Stimulated activated CD4-positive, alpha-beta T cell treated with anti-CD3 and anti-CD28 coated beads, Interleukin-12 subunit alpha, Interleukin-12 subunit beta, amount 100 ng/mL, for 48 hours (primary cell): ENCODE measurements around the gene CAMK2B.
"Not testable (repeated sequence)": the region's sequence is repeated elsewhere in the genome, so short reads cannot be mapped to it uniquely, and the experiment has no call there.

Source experiments
- DNase-seq, 3 donors: peaks; one replicate each; pipeline ENCODE4 v3.0.0-alpha.2; 2020; ENCODE audit warnings: low read depth in 2 of 3, low spot score in 1 of 3

Gene CAMK2B

GRCh38 chr7:44194562-44195145 lies 130.7 kb downstream of the CAMK2B start:
- DNase-seq, result no peak

GRCh38 chr7:44194069-44194468 lies 131.3 kb downstream of the CAMK2B start:
- peak; percentile 23 to 30 (median 28) for DNase-seq

- no peak for DNase-seq
Observed at GRCh38 chr7:44193011-44193802, 132.2 kb downstream of the CAMK2B start.

GRCh38 chr7:44191171-44191570 lies 134.2 kb downstream of the CAMK2B start:
- no peak for DNase-seq

GRCh38 chr7:44189993-44190872 lies 135.2 kb downstream of the CAMK2B start:
- no peak for DNase-seq

GRCh38 chr7:44189286-44189992 lies 136.0 kb downstream of the CAMK2B start, which contains the start of gene GCK:
Gene GCK (minus strand): TSS chr7:44189439. CDS start chr7:44188953, 486 bp downstream.
- no peak for DNase-seq

GRCh38 chr7:44188480-44189225 lies 136.7 kb downstream of the CAMK2B start:
- DNase-seq, result no peak

GRCh38 chr7:44187636-44188416 lies 137.6 kb downstream of the CAMK2B start:
- no peak for DNase-seq

- DNase-seq, result no peak
Observed at GRCh38 chr7:44186736-44187135, 138.7 kb downstream of the CAMK2B start.

- DNase-seq, result no peak
Observed at GRCh38 chr7:44185729-44186128, 139.7 kb downstream of the CAMK2B start.

GRCh38 chr7:44184873-44185446 lies 140.4 kb downstream of the CAMK2B start:
- DNase-seq, result no peak

- no peak for DNase-seq
Observed at GRCh38 chr7:44184206-44184872, 141.1 kb downstream of the CAMK2B start.

GRCh38 chr7:44183386-44183785 lies 142.0 kb downstream of the CAMK2B start:
- DNase-seq, result peak in 1 of 3 donors; percentile 14

- DNase-seq, result no peak
Observed at GRCh38 chr7:44182827-44183226, 142.6 kb downstream of the CAMK2B start.

GRCh38 chr7:44180631-44181030 lies 144.8 kb downstream of the CAMK2B start:
- DNase-seq, result no peak

- no peak for DNase-seq
Observed at GRCh38 chr7:44177570-44178131, 147.7 kb downstream of the CAMK2B start.

- no peak for DNase-seq
Observed at GRCh38 chr7:44176486-44176885, 148.9 kb downstream of the CAMK2B start.

GRCh38 chr7:44175730-44176129 lies 149.7 kb downstream of the CAMK2B start:
- no peak for DNase-seq

GRCh38 chr7:44174694-44174948 lies 150.8 kb downstream of the CAMK2B start:
- DNase-seq, result not testable (repeated sequence)
